Smooth muscle cell (in vitro differentiated cells): ENCODE measurements around the gene GLIS1. TPM values are rescaled to one million over a fixed set of nuclear protein-coding genes. Genes with fewer than 3 reads are reported as not detected.

Source experiments
- DNase-seq: peaks from one replicate; lab custom pipeline; 2025; ENCODE audit not compliant: unreplicated experiment; lab: John Stamatoyannopoulos, UW
- H2AFZ ChIP-seq: fragments of 200-600 bp; sonication (generic); 2 replicates; pipeline ENCODE4 v1.6.0; 2016; ENCODE audit warnings: antibody characterized with exemption, low read depth, mild to moderate bottlenecking
- H3F3A ChIP-seq: fragments of 200-600 bp; sonication (generic); 2 replicates; pipeline ENCODE4 v1.6.0; 2017; ENCODE audit warnings: antibody characterized with exemption, low read depth
- H3K27ac ChIP-seq: fragments of 200-600 bp; sonication (generic); 2 replicates; pipeline ENCODE4 v1.5.1; 2016; ENCODE audit warnings: low read depth, mild to moderate bottlenecking
- H3K27me3 ChIP-seq: fragments of 200-600 bp; sonication (generic); 2 replicates; pipeline ENCODE4 v1.6.1; 2016; ENCODE audit warnings: low read depth, mild to moderate bottlenecking
- H3K36me3 ChIP-seq: fragments of 200-600 bp; sonication (generic); 2 replicates; pipeline ENCODE4 v1.5.1; 2016; ENCODE audit warnings: low read depth
- H3K4me1 ChIP-seq: fragments of 200-600 bp; sonication (generic); 2 replicates; pipeline ENCODE4 v1.5.1; 2016; ENCODE audit warnings: low read depth
- H3K4me2 ChIP-seq: fragments of 200-600 bp; sonication (generic); 2 replicates; pipeline ENCODE4 v1.6.0; 2016; ENCODE audit warnings: mild to moderate bottlenecking
- H3K4me3 ChIP-seq: fragments of 200-600 bp; sonication (generic); 2 replicates; pipeline ENCODE4 v1.5.1; 2016; ENCODE audit warnings: mild to moderate bottlenecking
- H3K79me2 ChIP-seq: fragments of 200-600 bp; sonication (generic); 2 replicates; pipeline ENCODE4 v1.6.0; 2016; ENCODE audit warnings: low read depth, mild to moderate bottlenecking
- H3K9ac ChIP-seq: fragments of 200-600 bp; sonication (generic); 2 replicates; pipeline ENCODE4 v1.6.0; 2016; ENCODE audit warnings: low read depth
- H3K9me3 ChIP-seq: fragments of 200-600 bp; sonication (generic); replicated peaks from 2 replicates; pipeline ENCODE4 v1.5.1; 2016; ENCODE audit warnings: low read depth
- H4K20me1 ChIP-seq: fragments of 200-600 bp; sonication (generic); 2 replicates; pipeline ENCODE4 v1.6.0; 2016; ENCODE audit warnings: low read depth
- CTCF ChIP-seq: fragments of 200-600 bp; sonication (generic); IDR thresholded peaks from 2 replicates; pipeline ENCODE4 v1.5.1; 2017; ENCODE audit warnings: borderline replicate concordance, mild to moderate bottlenecking, antibody characterized with exemption; ENCODE audit not compliant: insufficient read depth, poor library complexity, severe bottlenecking
- WGBS: methylation state at CpG from one replicate; pipeline ENCODE4 v1.1.7; 2016; ENCODE audit warnings: low lambda C conversion rate; 5-methylcytosine and 5-hydroxymethylcytosine counted together
- polyA plus RNA-seq: library from polyadenylated mRNA; unstranded; fragments of >200 nt; fragmentation: Nextera tagmentation; extraction: Ambion mirVana; gene quantifications from 2 replicates; pipeline ENCODE4 v1.2.1, GENCODE V29; 2016
- total RNA-seq: library from RNA; depleted of rRNA; stranded (reverse); fragments of >200 nt; gene quantifications from 2 replicates; pipeline ENCODE4 v1.2.3, GENCODE V29; 2014

The GLIS1 gene
- total and polyA plus RNA-seq, 2 experiments from 2014 or later = 0.36 to 4.9 TPM

GRCh38 chr1:53710584-53710983, 28.4 kb downstream of the GLIS1 start:
- Histone ChIP-seq H3K27ac (no peak overlapping the region), H3K9me3 (no peaks in the 10 kb centered on the region), H3K4me1 (no peaks in the 10 kb centered on the region), H3F3A (no peaks in the 10 kb centered on the region), H3K27me3 (no peaks in the 10 kb centered on the region), H3K36me3 (no peaks in the 10 kb centered on the region), H3K4me3 (no peak overlapping the region), H3K79me2 (no peaks in the 10 kb centered on the region), H2AFZ (no peak overlapping the region), H3K4me2 (no peak overlapping the region), H4K20me1 (peaks cover 6% of the 10 kb centered on the region), H3K9ac (no peak overlapping the region)
- no peak for TF ChIP-seq CTCF
- 81% methylated on average over 8 of the region's 8 CpGs for WGBS
- no peak for DNase-seq

- Histone ChIP-seq H3K27me3 (no peaks in the 10 kb centered on the region), H2AFZ (no peak overlapping the region), H3F3A (no peaks in the 10 kb centered on the region), H3K4me1 (no peaks in the 10 kb centered on the region), H4K20me1 (peaks cover 6% of the 10 kb centered on the region), H3K79me2 (no peaks in the 10 kb centered on the region), H3K4me3 (no peak overlapping the region), H3K27ac (no peak overlapping the region), H3K9me3 (no peaks in the 10 kb centered on the region), H3K36me3 (no peaks in the 10 kb centered on the region), H3K4me2 (no peak overlapping the region), H3K9ac (no peak overlapping the region)
- no peak for TF ChIP-seq CTCF
- no peak for DNase-seq
- 97% methylated on average over 3 of the region's 3 CpGs for WGBS
These were observed 30.3 kb downstream of the GLIS1 start for GRCh38 chr1:53708687-53709086.

- no peaks in the 10 kb centered on the region for H3F3A ChIP-seq
- TF ChIP-seq CTCF = no peak
- no peak overlapping the region for H3K27ac ChIP-seq
- H3K4me3 ChIP-seq = no peak overlapping the region
- no peak for DNase-seq
- no peaks in the 10 kb centered on the region for H3K79me2 ChIP-seq
- H3K4me1 ChIP-seq = no peaks in the 10 kb centered on the region
- H2AFZ ChIP-seq = no peak overlapping the region
- no peaks in the 10 kb centered on the region for H3K36me3 ChIP-seq
- no peak overlapping the region for H3K4me2 ChIP-seq
- WGBS = 73% methylated on average over 6 of the region's 6 CpGs
- no peak overlapping the region for H3K9ac ChIP-seq
- H4K20me1 ChIP-seq = peaks cover 6% of the 10 kb centered on the region
- H3K27me3 ChIP-seq = no peaks in the 10 kb centered on the region
- no peaks in the 10 kb centered on the region for H3K9me3 ChIP-seq
These were observed 32.6 kb downstream of the GLIS1 start for GRCh38 chr1:53706356-53706755.

- no peak for DNase-seq
- Histone ChIP-seq H3K27ac (no peak overlapping the region), H4K20me1 (peaks cover 6% of the 10 kb centered on the region), H2AFZ (no peak overlapping the region), H3K9me3 (no peaks in the 10 kb centered on the region), H3K36me3 (no peaks in the 10 kb centered on the region), H3K4me1 (no peaks in the 10 kb centered on the region), H3K27me3 (no peaks in the 10 kb centered on the region), H3K4me3 (no peak overlapping the region), H3K79me2 (no peaks in the 10 kb centered on the region), H3K4me2 (no peak overlapping the region), H3K9ac (no peak overlapping the region), H3F3A (no peaks in the 10 kb centered on the region)
- 58% methylated on average over 7 of the region's 7 CpGs for WGBS
- TF ChIP-seq CTCF = no peak
These were observed 33.4 kb downstream of the GLIS1 start for GRCh38 chr1:53705446-53706096.
